HepG2 (cell line): ENCODE measurements around the gene FOXA3. TPM values are rescaled to one million over a fixed set of nuclear protein-coding genes. Genes with fewer than 3 reads are reported as not detected.

Experiments
- ASH2L ChIP-seq: fragments of 300-600, 200-600 bp; sonication (generic); IDR thresholded peaks from 2 replicates; pipeline ENCODE4 v1.7.0; 2017; ENCODE audit warnings: low read depth, mild to moderate bottlenecking, moderate library complexity, mixed read lengths, low read length; ENCODE audit not compliant: insufficient read length
- FOXA1 ChIP-seq, 2 experiments: fragments of 450-650 bp in 1 of 2; sonication (generic) in 1 of 2; formaldehyde crosslinking in 1 of 2; IDR thresholded peaks; 2 replicates each; pipeline versions ENCODE4 v1.4.0 to v1.6.1; 2016 to 2020; ENCODE audit warnings: missing genetic modification reagents in 1 of 2
- GATA4 ChIP-seq: sonication (generic); IDR thresholded peaks from 2 replicates; pipeline ENCODE4 v1.6.1; 2016; ENCODE audit warnings: antibody characterized with exemption, low read depth, borderline replicate concordance
- GFI1 ChIP-seq: sonication (generic); formaldehyde crosslinking; IDR thresholded peaks from 2 replicates; pipeline ENCODE4 v1.5.0; 2020; ENCODE audit warnings: missing genetic modification reagents, mild to moderate bottlenecking, borderline replicate concordance
- MEIS2 ChIP-seq: sonication (generic); formaldehyde crosslinking; IDR thresholded peaks from 2 replicates; pipeline ENCODE4 v1.9.0; 2021; ENCODE audit warnings: mild to moderate bottlenecking, missing genetic modification reagents
- MXD3 ChIP-seq: IDR thresholded peaks from 2 replicates; pipeline ENCODE4 v1.6.1; 2016; ENCODE audit warnings: mild to moderate bottlenecking, missing biosample characterization, missing genetic modification reagents
- MYC ChIP-seq: sonication (generic); formaldehyde crosslinking; IDR thresholded peaks from 2 replicates; pipeline ENCODE4 v1.9.0; 2021; ENCODE audit warnings: missing genetic modification reagents, borderline replicate concordance
- NCOR1 ChIP-seq: fragments of 200-600 bp; sonication (generic); IDR thresholded peaks from 2 replicates; pipeline ENCODE4 v1.7.0; 2017; ENCODE audit warnings: antibody characterized with exemption, low read length, borderline replicate concordance
- NKX3-1 ChIP-seq: sonication (generic); formaldehyde crosslinking; IDR thresholded peaks from 2 replicates; pipeline ENCODE4 v1.5.0; 2020; ENCODE audit warnings: missing genetic modification reagents
- RBM39 ChIP-seq: fragments of 200-400 bp; formaldehyde crosslinking; IDR thresholded peaks from one replicate; pipeline ENCODE4 v1.6.1; 2018; ENCODE audit warnings: antibody characterized with exemption, mild to moderate bottlenecking, low read depth, low read length; ENCODE audit not compliant: poor library complexity, severe bottlenecking
- SMAD3 ChIP-seq: sonication (generic); formaldehyde crosslinking; IDR thresholded peaks from 2 replicates; pipeline ENCODE4 v1.4.0; 2020; ENCODE audit warnings: missing genetic modification reagents
- SNAPC2 ChIP-seq: sonication (generic); formaldehyde crosslinking; IDR thresholded peaks from 2 replicates; pipeline ENCODE4 v1.8.1; 2022; ENCODE audit warnings: mild to moderate bottlenecking, missing genetic modification reagents
- STAG1 ChIP-seq: sonication (generic); formaldehyde crosslinking; IDR thresholded peaks from 2 replicates; pipeline ENCODE4 v1.4.0; 2020; ENCODE audit warnings: missing genetic modification reagents
- TCF12 ChIP-seq, 2 experiments: fragments of 450-650 bp in 1 of 2; sonication (generic) in 1 of 2; formaldehyde crosslinking in 1 of 2; IDR thresholded peaks; 2 replicates each; pipeline versions ENCODE4 v1.6.1 to v1.8.0; 2017 to 2022; ENCODE audit warnings: antibody characterized with exemption in 1 of 2, mild to moderate bottlenecking in 1 of 2, missing genetic modification reagents in 1 of 2, moderate library complexity in 1 of 2
- ZNF230 ChIP-seq: sonication (generic); formaldehyde crosslinking; IDR thresholded peaks from 2 replicates; pipeline ENCODE4 v1.4.0; 2020; ENCODE audit warnings: mild to moderate bottlenecking, missing genetic modification reagents
- ZNF605 ChIP-seq: sonication (generic); formaldehyde crosslinking; IDR thresholded peaks from 2 replicates; pipeline ENCODE4 v1.8.0; 2022; ENCODE audit warnings: mild to moderate bottlenecking, missing genetic modification reagents
- ZNF646 ChIP-seq: sonication (generic); formaldehyde crosslinking; IDR thresholded peaks from 2 replicates; pipeline ENCODE4 v1.9.0; 2021; ENCODE audit warnings: mild to moderate bottlenecking, missing genetic modification reagents
- polyA plus RNA-seq, 8 experiments: library from polyadenylated mRNA; depleted of rRNA in 3 of 8; stranded (reverse) in 7 of 8; unstranded in 1 of 8; fragments of >200 nt; fragmentation: Illumina TruSeq in 4 of 8; extraction: Trizol in 4 of 8; gene quantifications; 2 replicates each; pipeline versions ENCODE4 v1.2.1 to v1.2.3, GENCODE V29; 2011 to 2016; ENCODE audit warnings: low read depth in 4 of 8, missing spikeins in 1 of 8, mixed read lengths in 1 of 8; ENCODE audit not compliant: insufficient read depth in 1 of 8
- total RNA-seq, 5 experiments: library from RNA; depleted of rRNA; stranded (reverse); fragments of >200 nt; fragmentation: Illumina TruSeq; extraction: Trizol; gene quantifications; 2 replicates each; pipeline ENCODE4 v1.2.3, GENCODE V29; 2016; ENCODE audit warnings: low read depth in 1 of 5
- TF ChIP-seq, protein P1 (sequence below): IDR thresholded peaks from 2 replicates; pipeline ENCODE4 v1.4.0; 2020; ENCODE audit warnings: mild to moderate bottlenecking, missing genetic modification reagents

FOXA3 gene
- total and polyA plus RNA-seq, 2 of the 13 experiments (the other 11 are each of a cell fraction or from before 2014, with no cell fraction given) = 29.8 to 47.6 TPM

DNA sequence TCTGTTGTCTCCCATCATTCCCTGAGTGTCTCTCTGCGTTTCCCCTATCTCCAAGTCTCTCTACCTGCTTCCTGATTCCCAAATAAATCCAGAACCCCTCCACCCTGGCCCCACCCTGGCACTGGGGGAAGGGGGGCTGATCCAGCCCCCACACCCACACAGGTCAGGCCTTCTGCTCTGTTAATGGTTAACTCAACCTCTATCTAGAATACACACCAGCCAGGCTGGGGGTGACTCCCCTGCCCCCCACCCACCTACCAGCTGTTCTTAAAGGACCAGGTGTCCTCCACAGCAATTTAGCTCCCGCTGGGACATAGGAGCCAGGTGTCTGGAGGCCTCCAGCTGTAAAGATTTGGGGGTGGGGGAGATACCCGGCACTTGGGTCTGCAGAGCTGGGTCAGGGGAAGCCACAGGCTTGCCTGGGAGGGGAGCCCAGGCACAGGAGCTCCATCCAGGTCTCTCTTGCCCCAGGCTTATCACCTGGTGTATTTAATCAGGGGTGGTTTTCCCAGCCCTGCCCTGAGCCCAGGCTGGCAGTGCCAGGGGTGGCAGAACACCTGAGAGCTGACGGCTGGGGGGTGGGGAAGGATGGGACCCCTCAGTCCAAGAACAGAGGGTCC lies 17.9 kb downstream of the FOXA3 start (continued):
- TF ChIP-seq, protein P1, sequence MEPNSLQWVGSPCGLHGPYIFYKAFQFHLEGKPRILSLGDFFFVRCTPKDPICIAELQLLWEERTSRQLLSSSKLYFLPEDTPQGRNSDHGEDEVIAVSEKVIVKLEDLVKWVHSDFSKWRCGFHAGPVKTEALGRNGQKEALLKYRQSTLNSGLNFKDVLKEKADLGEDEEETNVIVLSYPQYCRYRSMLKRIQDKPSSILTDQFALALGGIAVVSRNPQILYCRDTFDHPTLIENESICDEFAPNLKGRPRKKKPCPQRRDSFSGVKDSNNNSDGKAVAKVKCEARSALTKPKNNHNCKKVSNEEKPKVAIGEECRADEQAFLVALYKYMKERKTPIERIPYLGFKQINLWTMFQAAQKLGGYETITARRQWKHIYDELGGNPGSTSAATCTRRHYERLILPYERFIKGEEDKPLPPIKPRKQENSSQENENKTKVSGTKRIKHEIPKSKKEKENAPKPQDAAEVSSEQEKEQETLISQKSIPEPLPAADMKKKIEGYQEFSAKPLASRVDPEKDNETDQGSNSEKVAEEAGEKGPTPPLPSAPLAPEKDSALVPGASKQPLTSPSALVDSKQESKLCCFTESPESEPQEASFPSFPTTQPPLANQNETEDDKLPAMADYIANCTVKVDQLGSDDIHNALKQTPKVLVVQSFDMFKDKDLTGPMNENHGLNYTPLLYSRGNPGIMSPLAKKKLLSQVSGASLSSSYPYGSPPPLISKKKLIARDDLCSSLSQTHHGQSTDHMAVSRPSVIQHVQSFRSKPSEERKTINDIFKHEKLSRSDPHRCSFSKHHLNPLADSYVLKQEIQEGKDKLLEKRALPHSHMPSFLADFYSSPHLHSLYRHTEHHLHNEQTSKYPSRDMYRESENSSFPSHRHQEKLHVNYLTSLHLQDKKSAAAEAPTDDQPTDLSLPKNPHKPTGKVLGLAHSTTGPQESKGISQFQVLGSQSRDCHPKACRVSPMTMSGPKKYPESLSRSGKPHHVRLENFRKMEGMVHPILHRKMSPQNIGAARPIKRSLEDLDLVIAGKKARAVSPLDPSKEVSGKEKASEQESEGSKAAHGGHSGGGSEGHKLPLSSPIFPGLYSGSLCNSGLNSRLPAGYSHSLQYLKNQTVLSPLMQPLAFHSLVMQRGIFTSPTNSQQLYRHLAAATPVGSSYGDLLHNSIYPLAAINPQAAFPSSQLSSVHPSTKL (CRISPR knock-in tag) = peak; percentile 64
- no peak for TF ChIP-seq MXD3 (CRISPR knock-in tag)
- TF ChIP-seq FOXA1 (IDR thresholded peaks at IDR 0.05) = no peak
- peak; percentile 61; the same call in 1 of the 2 replicates for TF ChIP-seq FOXA1 (CRISPR knock-in tag; IDR thresholded peaks at IDR 0.05)
- TF ChIP-seq RBM39 = peak; percentile 11
- TF ChIP-seq ZNF230 = no peak
- 0 out of 2 replicates have a peak, but pooled peaks have one; percentile 26 for TF ChIP-seq NKX3-1 (CRISPR knock-in tag)
- TF ChIP-seq STAG1 (CRISPR knock-in tag) = peak; percentile 21; the same call in 1 of the 2 replicates
- TF ChIP-seq GFI1 = 0 out of 2 replicates have a peak, but pooled peaks have one; percentile 30
- peak; percentile 62; the same call in 1 of the 2 replicates for TF ChIP-seq ZNF605 (CRISPR knock-in tag)
- TF ChIP-seq MEIS2 = peak; percentile 19; the same call in 1 of the 2 replicates
- TF ChIP-seq MYC = peak; percentile 51; the same call in 1 of the 2 replicates
- TF ChIP-seq ASH2L = peak; percentile 43
- no peak for TF ChIP-seq TCF12 (IDR thresholded peaks at IDR 0.05)
- TF ChIP-seq TCF12 (CRISPR knock-in tag; IDR thresholded peaks at IDR 0.05) = peak; percentile 87
- 0 out of 2 replicates have a peak, but pooled peaks have one; percentile 23 for TF ChIP-seq SMAD3 (CRISPR knock-in tag)
- TF ChIP-seq SNAPC2 (CRISPR knock-in tag) = peak; percentile 88; the same call in 1 of the 2 replicates
- TF ChIP-seq GATA4 = peak; percentile 85; the same call in 1 of the 2 replicates
- TF ChIP-seq ZNF646 (CRISPR knock-in tag) = 0 out of 2 replicates have a peak, but pooled peaks have one; percentile 24
- TF ChIP-seq NCOR1 = peak; percentile 32; the same call in 1 of the 2 replicates
